ENCODE data around the gene LPCAT3. TPM values are rescaled to one million over a fixed set of nuclear protein-coding genes. Genes with fewer than 3 reads are reported as not detected.
"Not testable (repeated sequence)": the region's sequence is repeated elsewhere in the genome, so short reads cannot be mapped to it uniquely, and the experiment has no call there.

Gene LPCAT3
- total and polyA plus RNA-seq, 2 experiments from 2014 or later: 11.8 to 19.7 TPM

- no peaks in the 10 kb centered on the region for H3F3A ChIP-seq (ENCODE audit: insufficient read depth)
- no peak overlapping the region for H3K9ac ChIP-seq
- no peak for TF ChIP-seq EZH2 (IDR thresholded peaks at IDR 0.05; ENCODE audit: insufficient read depth, poor library complexity, severe bottlenecking)
- TF ChIP-seq EZH2phosphoT487 (IDR thresholded peaks at IDR 0.05; ENCODE audit: insufficient read depth, low read depth): no peak
- 88 to 90% methylated on average over 9 of the region's 9 CpGs for WGBS, 2 experiments (ENCODE audit: low coverage in 1 of 2, low lambda C conversion rate in 2 of 2, missing lambda C conversion rate in 2 of 2)
- no peaks in the 10 kb centered on the region for H3K79me2 ChIP-seq (ENCODE audit: insufficient read depth)
- H3K9me2 ChIP-seq (ENCODE audit: insufficient read depth): no peaks in the 10 kb centered on the region
- H3K4me1 ChIP-seq (ENCODE audit: insufficient read depth): no peaks in the 10 kb centered on the region
- no peaks in the 10 kb centered on the region for H3K36me3 ChIP-seq (ENCODE audit: low read depth)
- no peaks in the 10 kb centered on the region for H4K20me1 ChIP-seq (ENCODE audit: insufficient read depth)
- no peak overlapping the region for H3K4me3 ChIP-seq
- no peaks in the 10 kb centered on the region for H3K27me3 ChIP-seq (replicated peaks; ENCODE audit: insufficient read depth)
- H3K27ac ChIP-seq: no peak overlapping the region
- H2AFZ ChIP-seq: no peak overlapping the region
- H3K4me2 ChIP-seq (ENCODE audit: unreplicated experiment): no peak overlapping the region
- H3K9me3 ChIP-seq (ENCODE audit: low read depth): no peaks in the 10 kb centered on the region
- DNase-seq: no peak
- in situ Hi-C loops (cut with MboI): no loop called here
Observed at GRCh38 chr12:7045913-7046312, 27.6 kb upstream of the LPCAT3 start.

- Histone ChIP-seq H3K79me2 (ENCODE audit: insufficient read depth) (no peaks in the 10 kb centered on the region), H3K4me1 (ENCODE audit: insufficient read depth) (no peaks in the 10 kb centered on the region), H2AFZ (no peak overlapping the region), H3K9ac (no peak overlapping the region), H4K20me1 (ENCODE audit: insufficient read depth) (no peaks in the 10 kb centered on the region), H3K4me3 (no peak overlapping the region), H3K9me3 (ENCODE audit: low read depth) (no peaks in the 10 kb centered on the region), H3K27ac (no peak overlapping the region), H3F3A (ENCODE audit: insufficient read depth) (no peaks in the 10 kb centered on the region), H3K4me2 (ENCODE audit: unreplicated experiment) (no peak overlapping the region), H3K36me3 (ENCODE audit: low read depth) (no peaks in the 10 kb centered on the region), H3K27me3 (replicated peaks; ENCODE audit: insufficient read depth) (no peaks in the 10 kb centered on the region), H3K9me2 (ENCODE audit: insufficient read depth) (no peaks in the 10 kb centered on the region)
- in situ Hi-C loops (cut with MboI): no loop called here
- TF ChIP-seq EZH2phosphoT487 (IDR thresholded peaks at IDR 0.05; ENCODE audit: insufficient read depth, low read depth): no peak
- TF ChIP-seq EZH2 (IDR thresholded peaks at IDR 0.05; ENCODE audit: insufficient read depth, poor library complexity, severe bottlenecking): no peak
- DNase-seq: peak; percentile 70
- 38 to 41% methylated on average over 6 of the region's 6 CpGs for WGBS, 2 experiments (ENCODE audit: low coverage in 1 of 2, low lambda C conversion rate in 2 of 2, missing lambda C conversion rate in 2 of 2)
Observed at GRCh38 chr12:7042842-7043241, 24.6 kb upstream of the LPCAT3 start.

GRCh38 chr12:7039403-7039802 is 21.1 kb upstream of the LPCAT3 start:
- DNase-seq: no peak
- Histone ChIP-seq H3K27me3 (replicated peaks; ENCODE audit: insufficient read depth) (no peaks in the 10 kb centered on the region), H2AFZ (no peak overlapping the region), H3K9me3 (ENCODE audit: low read depth) (no peaks in the 10 kb centered on the region), H3K4me3 (no peak overlapping the region), H3F3A (ENCODE audit: insufficient read depth) (no peaks in the 10 kb centered on the region), H3K79me2 (ENCODE audit: insufficient read depth) (no peaks in the 10 kb centered on the region), H3K4me2 (ENCODE audit: unreplicated experiment) (no peak overlapping the region), H4K20me1 (ENCODE audit: insufficient read depth) (no peaks in the 10 kb centered on the region), H3K9me2 (ENCODE audit: insufficient read depth) (no peaks in the 10 kb centered on the region), H3K4me1 (ENCODE audit: insufficient read depth) (no peaks in the 10 kb centered on the region), H3K27ac (no peak overlapping the region), H3K36me3 (ENCODE audit: low read depth) (no peaks in the 10 kb centered on the region), H3K9ac (no peak overlapping the region)
- in situ Hi-C loops (cut with MboI): no loop called here
- no peak for TF ChIP-seq EZH2 (IDR thresholded peaks at IDR 0.05; ENCODE audit: insufficient read depth, poor library complexity, severe bottlenecking)
- no peak for TF ChIP-seq EZH2phosphoT487 (IDR thresholded peaks at IDR 0.05; ENCODE audit: insufficient read depth, low read depth)
- WGBS, 2 experiments (ENCODE audit: low coverage in 1 of 2, low lambda C conversion rate in 2 of 2, missing lambda C conversion rate in 2 of 2): 75 to 79% methylated on average over 10 of the region's 10 CpGs

GRCh38 chr12:7038591-7038990 is 20.3 kb upstream of the LPCAT3 start:
- Histone ChIP-seq H2AFZ (no peak overlapping the region), H3K27me3 (replicated peaks; ENCODE audit: insufficient read depth) (no peaks in the 10 kb centered on the region), H3K79me2 (ENCODE audit: insufficient read depth) (no peaks in the 10 kb centered on the region), H3K27ac (no peak overlapping the region), H3K9ac (no peak overlapping the region), H3K36me3 (ENCODE audit: low read depth) (no peaks in the 10 kb centered on the region), H3K4me3 (no peak overlapping the region), H3K4me2 (ENCODE audit: unreplicated experiment) (no peak overlapping the region), H4K20me1 (ENCODE audit: insufficient read depth) (no peaks in the 10 kb centered on the region), H3F3A (ENCODE audit: insufficient read depth) (no peaks in the 10 kb centered on the region), H3K9me3 (ENCODE audit: low read depth) (no peaks in the 10 kb centered on the region), H3K9me2 (ENCODE audit: insufficient read depth) (no peaks in the 10 kb centered on the region), H3K4me1 (ENCODE audit: insufficient read depth) (no peaks in the 10 kb centered on the region)
- TF ChIP-seq EZH2 (IDR thresholded peaks at IDR 0.05; ENCODE audit: insufficient read depth, poor library complexity, severe bottlenecking) (no peak), EZH2phosphoT487 (IDR thresholded peaks at IDR 0.05; ENCODE audit: insufficient read depth, low read depth) (no peak)
- in situ Hi-C loops (cut with MboI): no loop called here
- WGBS, 2 experiments (ENCODE audit: low coverage in 1 of 2, low lambda C conversion rate in 2 of 2, missing lambda C conversion rate in 2 of 2): 89 to 90% methylated on average over 22 of the region's 22 CpGs
- no peak for DNase-seq

GRCh38 chr12:7037411-7037810 is 19.1 kb upstream of the LPCAT3 start:
- H3F3A ChIP-seq (ENCODE audit: insufficient read depth); in situ Hi-C loops (cut with MboI); H3K4me1 ChIP-seq (ENCODE audit: insufficient read depth); H3K27ac ChIP-seq; H3K4me2 ChIP-seq (ENCODE audit: unreplicated experiment); H3K9me3 ChIP-seq (ENCODE audit: low read depth); H3K4me3 ChIP-seq; H3K79me2 ChIP-seq (ENCODE audit: insufficient read depth); H2AFZ ChIP-seq; H3K27me3 ChIP-seq (replicated peaks; ENCODE audit: insufficient read depth); H3K9ac ChIP-seq; H4K20me1 ChIP-seq (ENCODE audit: insufficient read depth); H3K9me2 ChIP-seq (ENCODE audit: insufficient read depth); H3K36me3 ChIP-seq (ENCODE audit: low read depth); DNase-seq: not testable (repeated sequence)
- WGBS, 2 experiments (ENCODE audit: low coverage in 1 of 2, low lambda C conversion rate in 2 of 2, missing lambda C conversion rate in 2 of 2): 93 to 94% methylated on average over 14 to 29 of the region's 32 CpGs
